Prostate gland (tissue), 2 donors: Measurements from ENCODE around the gene CBFA2T2. TPM values are rescaled to one million over a fixed set of nuclear protein-coding genes. Genes with fewer than 3 reads are reported as not detected.

Experiments used
- DNase-seq: peaks from one replicate; pipeline ENCODE4 v3.0.0-alpha.2; 2019; ENCODE audit warnings: low spot score
- H3K27ac ChIP-seq, 2 donors: fragments of 200-600 bp; sonication (generic); 2 replicates each; pipeline ENCODE4 v1.5.1; 2017 to 2019
- H3K27me3 ChIP-seq: fragments of 200-600 bp; sonication (generic); replicated peaks from 2 replicates; pipeline ENCODE4 v1.5.1; 2019; ENCODE audit not compliant: insufficient read depth
- H3K36me3 ChIP-seq, 2 donors: fragments of 200-600 bp; sonication (generic); 1 replicate in 1 of 2; 2 replicates in 1 of 2; pipeline versions ENCODE4 v1.5.1 to v1.8.1; 2017 to 2019
- H3K4me1 ChIP-seq: fragments of 200-600 bp; sonication (generic); replicated peaks from 2 replicates; pipeline ENCODE4 v1.5.1; 2019
- H3K4me3 ChIP-seq, 2 donors: fragments of 200-600 bp; sonication (generic); 2 replicates each; pipeline ENCODE4 v1.5.1; 2017 to 2019
- H3K9me3 ChIP-seq: fragments of 200-600 bp; sonication (generic); 2 replicates; pipeline ENCODE4 v1.5.1; 2017
- POLR2A ChIP-seq: fragments of 450-650 bp; IDR thresholded peaks from one replicate; pipeline ENCODE4 v1.6.1; 2016; ENCODE audit warnings: antibody characterized with exemption, mild to moderate bottlenecking
- POLR2AphosphoS5 ChIP-seq: sonication (generic); formaldehyde crosslinking; IDR thresholded peaks from one replicate; pipeline ENCODE4 v1.6.1; 2017; ENCODE audit warnings: antibody characterized with exemption
- WGBS: methylation state at CpG from one replicate; pipeline ENCODE4 v1.1.5; 2018; 5-methylcytosine and 5-hydroxymethylcytosine counted together
- intact Hi-C: fragments of 100-400 bp; cut with DNase I; formaldehyde crosslinking; loops from one replicate; pipeline ENCODE4 v1.14.2; 2022
- total RNA-seq, 2 donors: library from RNA; depleted of rRNA; stranded (reverse); fragments of >200 nt; gene quantifications; one replicate each; pipeline ENCODE4 v1.1.0, GENCODE V29; 2016
- TF ChIP-seq, protein P1 (sequence below), 4 experiments: fragments of 200-600 bp in 2 of 4; fragments of 450-650 bp in 2 of 4; sonication (generic) in 2 of 4; IDR thresholded peaks; 1 replicate in 3 of 4; 2 replicates in 1 of 4; pipeline ENCODE4 v1.5.1; 2016 to 2019; ENCODE audit warnings: antibody characterized with exemption in 4 of 4, mild to moderate bottlenecking in 2 of 4, moderate library complexity in 2 of 4

Gene CBFA2T2
- total RNA-seq, 2 donors from 2014 or later, result 40.3 to 54.6 TPM

DNA sequence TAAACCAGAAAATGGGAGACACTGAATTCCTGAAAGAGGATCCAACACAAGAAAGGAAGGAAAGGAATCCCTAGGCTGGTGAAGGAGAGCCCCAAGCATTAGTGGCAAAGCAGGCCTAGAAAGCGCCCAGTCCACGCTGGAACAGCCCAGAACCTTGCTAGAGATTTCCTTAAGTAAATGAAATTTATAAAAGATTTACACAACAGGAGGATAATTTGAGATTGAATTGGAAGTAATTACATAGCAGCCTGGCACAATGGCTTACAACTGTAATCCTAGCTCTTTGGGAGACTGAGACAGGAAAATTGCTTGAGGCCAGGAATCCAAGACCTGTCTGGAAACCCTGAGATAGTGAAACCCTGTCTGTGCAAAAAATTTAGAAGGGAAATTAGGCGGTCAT, 145.4 kb downstream of the CBFA2T2 start:
- Histone ChIP-seq H3K36me3 (peaks cover 3 to 6% of the 10 kb centered on the region in 2 donors), H3K4me1 (no peaks in the 10 kb centered on the region), H3K27me3 (no peaks in the 10 kb centered on the region), H3K9me3 (no peaks in the 10 kb centered on the region), H3K27ac (no peak overlapping the region), H3K4me3 (no peak overlapping the region)
- TF ChIP-seq POLR2A (no peak), POLR2AphosphoS5 (no peak)
- TF ChIP-seq, protein P1, sequence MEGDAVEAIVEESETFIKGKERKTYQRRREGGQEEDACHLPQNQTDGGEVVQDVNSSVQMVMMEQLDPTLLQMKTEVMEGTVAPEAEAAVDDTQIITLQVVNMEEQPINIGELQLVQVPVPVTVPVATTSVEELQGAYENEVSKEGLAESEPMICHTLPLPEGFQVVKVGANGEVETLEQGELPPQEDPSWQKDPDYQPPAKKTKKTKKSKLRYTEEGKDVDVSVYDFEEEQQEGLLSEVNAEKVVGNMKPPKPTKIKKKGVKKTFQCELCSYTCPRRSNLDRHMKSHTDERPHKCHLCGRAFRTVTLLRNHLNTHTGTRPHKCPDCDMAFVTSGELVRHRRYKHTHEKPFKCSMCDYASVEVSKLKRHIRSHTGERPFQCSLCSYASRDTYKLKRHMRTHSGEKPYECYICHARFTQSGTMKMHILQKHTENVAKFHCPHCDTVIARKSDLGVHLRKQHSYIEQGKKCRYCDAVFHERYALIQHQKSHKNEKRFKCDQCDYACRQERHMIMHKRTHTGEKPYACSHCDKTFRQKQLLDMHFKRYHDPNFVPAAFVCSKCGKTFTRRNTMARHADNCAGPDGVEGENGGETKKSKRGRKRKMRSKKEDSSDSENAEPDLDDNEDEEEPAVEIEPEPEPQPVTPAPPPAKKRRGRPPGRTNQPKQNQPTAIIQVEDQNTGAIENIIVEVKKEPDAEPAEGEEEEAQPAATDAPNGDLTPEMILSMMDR (IDR thresholded peaks at IDR 0.05), result no peak
- 96% methylated on average over 3 of the region's 3 CpGs for WGBS
- intact Hi-C loops, result no loop called here
- no peak for DNase-seq

- Histone ChIP-seq H3K36me3 (peaks cover 0 to 6% of the 10 kb centered on the region in 2 donors), H3K9me3 (no peaks in the 10 kb centered on the region), H3K4me1 (no peaks in the 10 kb centered on the region), H3K27ac (peak overlapping the region in 1 of 2 donors; percentile 38), H3K4me3 (no peak overlapping the region), H3K27me3 (no peaks in the 10 kb centered on the region)
- DNase-seq, result no peak
- no peak for TF ChIP-seq POLR2A
- TF ChIP-seq, protein P1 (IDR thresholded peaks at IDR 0.05), result no peak
- no peak for TF ChIP-seq POLR2AphosphoS5
- WGBS, result 91% methylated on average over 1 of the region's 1 CpG
- intact Hi-C loops, result no loop called here
These were observed 146.9 kb downstream of the CBFA2T2 start for GRCh38 chr20:33636776-33637175.

DNA sequence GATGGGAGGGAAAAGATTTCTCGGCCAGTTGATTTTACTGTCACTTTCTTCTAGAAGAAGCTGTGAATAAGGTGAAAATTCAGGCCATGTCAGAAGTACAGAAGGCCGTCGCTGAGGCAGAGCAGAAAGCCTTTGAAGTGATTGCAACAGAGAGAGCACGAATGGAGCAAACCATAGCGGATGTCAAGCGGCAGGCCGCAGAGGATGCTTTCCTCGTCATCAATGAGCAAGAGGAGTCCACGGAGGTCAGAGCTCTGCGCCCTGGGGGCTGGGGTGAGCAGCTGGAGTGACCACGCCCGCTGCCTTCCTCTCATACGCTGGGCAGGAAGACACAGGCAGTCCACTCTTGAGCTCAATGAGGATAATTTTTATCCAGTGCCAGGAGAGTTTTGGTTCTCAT, 150.4 kb downstream of the CBFA2T2 start:
- TF ChIP-seq POLR2A (no peak), POLR2AphosphoS5 (no peak)
- TF ChIP-seq, protein P1 (IDR thresholded peaks at IDR 0.05), result no peak
- DNase-seq, result no peak
- H3K36me3 ChIP-seq, result peaks cover 6 to 7% of the 10 kb centered on the region in 2 donors
- H3K4me3 ChIP-seq, result no peak overlapping the region
- peaks cover 9% of the 10 kb centered on the region for H3K4me1 ChIP-seq
- no peaks in the 10 kb centered on the region for H3K9me3 ChIP-seq
- H3K27ac ChIP-seq, result no peak overlapping the region
- H3K27me3 ChIP-seq, result no peaks in the 10 kb centered on the region
- intact Hi-C loops, result no loop called here
- 89% methylated on average over 13 of the region's 13 CpGs for whole genome bisulfite sequencing

- WGBS, result 77% methylated on average over 28 of the region's 28 CpGs
- intact Hi-C loops, result no loop called here
- H3K36me3 ChIP-seq, result peaks cover 0 to 7% of the 10 kb centered on the region in 2 donors
- no peaks in the 10 kb centered on the region for H3K27me3 ChIP-seq
- no peak overlapping the region for H3K4me3 ChIP-seq
- no peak for DNase-seq
- no peaks in the 10 kb centered on the region for H3K9me3 ChIP-seq
- peaks cover 39% of the 10 kb centered on the region for H3K4me1 ChIP-seq
- peak overlapping the region; percentile 35 to 87 for H3K27ac ChIP-seq
- TF ChIP-seq POLR2AphosphoS5 (no peak), POLR2A (no peak)
These were observed 154.6 kb downstream of the CBFA2T2 start for GRCh38 chr20:33644313-33645071.

- peak; percentile 69 for DNase-seq
- peaks cover 42% of the 10 kb centered on the region for H3K4me1 ChIP-seq
- TF ChIP-seq POLR2A (no peak), POLR2AphosphoS5 (peak; percentile 81)
- TF ChIP-seq, protein P1 (IDR thresholded peaks at IDR 0.05), result peak in 1 of 4 experiments; percentile 12
- WGBS, result 21% methylated on average over 4 of the region's 4 CpGs
- no peaks in the 10 kb centered on the region for H3K9me3 ChIP-seq
- H3K27me3 ChIP-seq, result no peaks in the 10 kb centered on the region
- intact Hi-C loops, result no loop called here
- no peak overlapping the region for H3K4me3 ChIP-seq
- peaks cover 0 to 7% of the 10 kb centered on the region in 2 donors for H3K36me3 ChIP-seq
- H3K27ac ChIP-seq, result peak overlapping the region; percentile 35 to 87
These were observed 155.1 kb downstream of the CBFA2T2 start for GRCh38 chr20:33645072-33645358.
